Nephron progenitor cell (in vitro differentiated cells): ENCODE results near the gene ASB9.

ENCODE experiments used
- DNase-seq: peaks from one replicate; pipeline ENCODE4 v3.0.0; 2021
- H3K27ac Mint-ChIP-seq: 2 replicates; pipeline ENCODE4 v1.8.0; 2021; ENCODE audit warnings: mild to moderate bottlenecking, moderate library complexity, mixed read lengths
- H3K27me3 Mint-ChIP-seq: 2 replicates; pipeline ENCODE4 v1.8.0; 2021; ENCODE audit warnings: mild to moderate bottlenecking, low read depth, mixed read lengths; ENCODE audit not compliant: poor library complexity
- H3K36me3 Mint-ChIP-seq: 2 replicates; pipeline ENCODE4 v1.8.0; 2021; ENCODE audit warnings: low read depth, mixed read lengths
- H3K4me1 Mint-ChIP-seq: 2 replicates; pipeline ENCODE4 v1.8.0; 2021; ENCODE audit warnings: mixed read lengths
- H3K4me3 Mint-ChIP-seq: 2 replicates; pipeline ENCODE4 v1.8.0; 2021; ENCODE audit warnings: mild to moderate bottlenecking, moderate library complexity, mixed read lengths
- H3K9me3 Mint-ChIP-seq: 2 replicates; pipeline ENCODE4 v1.8.0; 2021; ENCODE audit warnings: mild to moderate bottlenecking, moderate library complexity, mixed read lengths
- CTCF ChIP-seq: fragments of 200-600 bp; sonication (generic); IDR thresholded peaks from 2 replicates; pipeline ENCODE4 v1.5.0; 2021; ENCODE audit warnings: antibody characterized with exemption

Gene ASB9

GRCh38 chrX:15240414-15240813 is 29.5 kb downstream of the ASB9 start:
- Mint-ChIP-seq H3K4me1 (no peaks in the 10 kb centered on the region), H3K27me3 (no peaks in the 10 kb centered on the region), H3K27ac (no peak overlapping the region), H3K9me3 (peaks cover 22% of the 10 kb centered on the region), H3K36me3 (no peaks in the 10 kb centered on the region), H3K4me3 (no peak overlapping the region)
- no peak for TF ChIP-seq CTCF
- DNase-seq: no peak

GRCh38 chrX:15236146-15236545 is 33.7 kb downstream of the ASB9 start:
- Mint-ChIP-seq H3K36me3 (no peaks in the 10 kb centered on the region), H3K9me3 (peaks cover 34% of the 10 kb centered on the region), H3K4me1 (no peaks in the 10 kb centered on the region), H3K27ac (no peak overlapping the region), H3K27me3 (no peaks in the 10 kb centered on the region), H3K4me3 (no peak overlapping the region)
- no peak for TF ChIP-seq CTCF
- no peak for DNase-seq

GRCh38 chrX:15235001-15235400 is 34.9 kb downstream of the ASB9 start:
- H3K36me3 Mint-ChIP-seq: no peaks in the 10 kb centered on the region
- no peaks in the 10 kb centered on the region for H3K27me3 Mint-ChIP-seq
- no peaks in the 10 kb centered on the region for H3K4me1 Mint-ChIP-seq
- H3K4me3 Mint-ChIP-seq: no peak overlapping the region
- H3K27ac Mint-ChIP-seq: no peak overlapping the region
- no peak for TF ChIP-seq CTCF
- H3K9me3 Mint-ChIP-seq: peaks cover 36% of the 10 kb centered on the region
- no peak for DNase-seq

- Mint-ChIP-seq H3K9me3 (peaks cover 46% of the 10 kb centered on the region), H3K27me3 (no peaks in the 10 kb centered on the region), H3K27ac (no peak overlapping the region), H3K4me1 (no peaks in the 10 kb centered on the region), H3K36me3 (no peaks in the 10 kb centered on the region), H3K4me3 (no peak overlapping the region)
- no peak for DNase-seq
- no peak for TF ChIP-seq CTCF
Measured at GRCh38 chrX:15233416-15234015, 36.4 kb downstream of the ASB9 start.

- H3K36me3 Mint-ChIP-seq: no peaks in the 10 kb centered on the region
- H3K27me3 Mint-ChIP-seq: peaks cover 3% of the 10 kb centered on the region
- no peak for TF ChIP-seq CTCF
- no peak overlapping the region for H3K4me3 Mint-ChIP-seq
- DNase-seq: no peak
- no peak overlapping the region for H3K27ac Mint-ChIP-seq
- no peaks in the 10 kb centered on the region for H3K4me1 Mint-ChIP-seq
- H3K9me3 Mint-ChIP-seq: peaks cover 18% of the 10 kb centered on the region
Measured at GRCh38 chrX:15224747-15225146, 45.1 kb downstream of the ASB9 start.

- no peak for TF ChIP-seq CTCF
- peaks cover 15% of the 10 kb centered on the region for H3K9me3 Mint-ChIP-seq
- no peaks in the 10 kb centered on the region for H3K36me3 Mint-ChIP-seq
- no peak overlapping the region for H3K4me3 Mint-ChIP-seq
- DNase-seq: no peak
- H3K4me1 Mint-ChIP-seq: no peaks in the 10 kb centered on the region
- H3K27me3 Mint-ChIP-seq: peaks cover 3% of the 10 kb centered on the region
- no peak overlapping the region for H3K27ac Mint-ChIP-seq
Measured at GRCh38 chrX:15221321-15221720, 48.6 kb downstream of the ASB9 start.
